ENCODE measurements around the gene CDS2. TPM values are rescaled to one million over a fixed set of nuclear protein-coding genes. Genes with fewer than 3 reads are reported as not detected.

CDS2 gene
- total and polyA plus RNA-seq, 5 donors from 2014 or later = 47.6 to 77.9 (median 55.3) TPM

DNA sequence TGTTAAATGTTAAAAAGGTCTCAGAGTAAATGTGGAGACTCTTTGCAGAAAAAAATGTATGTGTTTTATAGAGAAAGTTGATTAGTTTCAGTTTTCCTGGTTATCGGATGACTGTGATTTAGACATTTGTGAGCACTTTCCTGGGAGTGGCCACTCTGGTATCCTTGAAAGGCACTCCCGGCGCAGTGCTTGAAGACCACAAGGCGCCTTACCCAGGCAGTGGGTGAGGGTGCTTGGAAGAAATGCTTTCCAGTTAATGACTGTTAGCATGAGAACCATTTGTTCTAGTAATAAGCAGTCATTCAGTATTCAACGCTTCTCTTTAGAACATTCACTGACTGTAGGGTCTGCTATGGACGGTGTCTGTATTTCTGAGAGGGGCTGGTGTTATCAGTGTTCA is 7.2 kb downstream of the CDS2 start:
- Histone ChIP-seq H3K27ac (ENCODE audit: insufficient read depth, low read length, poor library complexity, severe bottlenecking) (no peak overlapping the region), H3K27me3 (ENCODE audit: control insufficient read depth, insufficient read depth, low read length) (no peaks in the 10 kb centered on the region), H3K4me1 (ENCODE audit: control insufficient read depth, insufficient read depth, low read length, poor library complexity, severe bottlenecking) (peaks cover 3% of the 10 kb centered on the region), H3K9me3 (ENCODE audit: control insufficient read depth in 2 of 2, low read length in 2 of 2) (no peaks in the 10 kb centered on the region), H3K4me3 (ENCODE audit: low read depth, low read length) (no peak overlapping the region), H3K36me3 (ENCODE audit: control insufficient read depth, insufficient read depth, low read length) (peaks cover 6% of the 10 kb centered on the region)
- no peak for DNase-seq
- Mint-ChIP-seq H3K27me3 (no peaks in the 10 kb centered on the region), H3K9me3 (no peaks in the 10 kb centered on the region), H3K36me3 (peaks cover 18% of the 10 kb centered on the region), H3K4me3 (no peak overlapping the region), H3K4me1 (peaks cover 15 to 49% (median 23%) of the 10 kb centered on the region in 4 donors), H3K27ac (no peak overlapping the region)
- no peak for ATAC-seq (ENCODE audit: low read depth in 2 of 2)

DNA sequence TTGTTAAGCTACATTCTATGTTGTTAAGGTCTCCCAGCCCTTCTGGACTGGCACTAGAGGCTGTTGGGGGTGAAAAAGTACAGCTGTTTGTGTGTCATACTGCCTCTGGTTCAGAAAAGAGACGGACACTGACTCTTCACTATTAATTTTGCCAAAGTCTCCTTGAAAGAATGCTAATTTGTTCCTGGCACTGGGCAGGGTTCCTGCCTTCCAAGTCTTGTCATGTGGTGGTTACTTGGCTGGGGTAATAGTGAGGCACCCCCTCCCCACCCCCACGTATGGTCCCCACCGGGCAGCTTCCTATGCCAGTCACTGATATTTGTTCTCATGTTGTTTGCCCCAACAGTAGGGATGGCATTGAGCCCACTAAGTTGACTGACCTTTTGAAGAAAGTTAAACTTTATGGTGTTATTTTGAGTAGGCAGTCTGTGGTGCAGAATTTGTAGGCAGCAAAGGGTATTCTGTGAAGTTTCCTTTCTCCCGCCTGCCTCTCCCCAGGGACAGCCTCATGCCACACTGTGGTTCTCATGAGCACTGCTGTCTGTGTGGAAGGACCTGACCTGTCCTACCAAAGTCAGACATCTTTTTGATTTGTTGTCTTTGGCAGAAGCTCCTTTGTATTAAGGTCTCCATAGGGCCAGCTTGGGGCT is 8.7 kb downstream of the CDS2 start:
- H3K27ac Mint-ChIP-seq = peak overlapping the region in 2 of 3 donors; percentile 32 to 65
- no peak overlapping the region for H3K4me3 Mint-ChIP-seq
- H3K36me3 Mint-ChIP-seq = peaks cover 18% of the 10 kb centered on the region
- Histone ChIP-seq H3K27me3 (ENCODE audit: control insufficient read depth, insufficient read depth, low read length) (no peaks in the 10 kb centered on the region), H3K36me3 (ENCODE audit: control insufficient read depth, insufficient read depth, low read length) (peaks cover 6% of the 10 kb centered on the region), H3K4me3 (ENCODE audit: low read depth, low read length) (no peak overlapping the region), H3K4me1 (ENCODE audit: control insufficient read depth, insufficient read depth, low read length, poor library complexity, severe bottlenecking) (no peaks in the 10 kb centered on the region), H3K27ac (ENCODE audit: insufficient read depth, low read length, poor library complexity, severe bottlenecking) (no peak overlapping the region), H3K9me3 (ENCODE audit: control insufficient read depth in 2 of 2, low read length in 2 of 2) (no peaks in the 10 kb centered on the region)
- no peak for DNase-seq
- peaks cover 25 to 53% (median 31%) of the 10 kb centered on the region in 4 donors for H3K4me1 Mint-ChIP-seq
- H3K9me3 Mint-ChIP-seq = no peaks in the 10 kb centered on the region
- ATAC-seq (ENCODE audit: low read depth in 2 of 2) = no peak
- no peaks in the 10 kb centered on the region for H3K27me3 Mint-ChIP-seq

DNA sequence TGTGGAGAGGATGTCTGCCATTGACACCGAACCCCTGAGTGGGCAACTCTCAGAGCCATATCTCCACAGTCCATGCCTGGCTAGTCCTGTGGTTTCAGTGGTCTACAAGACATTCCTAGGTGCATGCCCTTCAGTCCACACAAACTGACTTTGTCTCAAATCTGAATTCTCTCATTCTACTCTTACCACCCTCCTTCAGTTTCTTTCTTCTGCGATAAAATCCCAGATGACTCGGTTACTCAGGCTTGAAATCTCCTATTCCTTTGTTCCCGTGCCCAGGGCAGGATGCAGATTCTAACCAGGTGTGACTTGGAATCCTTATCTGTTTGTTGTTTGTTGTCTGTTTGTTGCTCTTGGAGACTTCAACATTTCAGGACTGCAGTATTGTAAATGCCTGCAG is 9.3 kb downstream of the CDS2 start:
- no peak overlapping the region for H3K4me3 Mint-ChIP-seq
- H3K36me3 Mint-ChIP-seq = peaks cover 18% of the 10 kb centered on the region
- peaks cover 27 to 56% (median 36%) of the 10 kb centered on the region in 4 donors for H3K4me1 Mint-ChIP-seq
- no peaks in the 10 kb centered on the region for H3K27me3 Mint-ChIP-seq
- Histone ChIP-seq H3K27ac (ENCODE audit: insufficient read depth, low read length, poor library complexity, severe bottlenecking) (no peak overlapping the region), H3K4me3 (ENCODE audit: low read depth, low read length) (no peak overlapping the region), H3K27me3 (ENCODE audit: control insufficient read depth, insufficient read depth, low read length) (no peaks in the 10 kb centered on the region), H3K36me3 (ENCODE audit: control insufficient read depth, insufficient read depth, low read length) (peaks cover 6% of the 10 kb centered on the region), H3K4me1 (ENCODE audit: control insufficient read depth, insufficient read depth, low read length, poor library complexity, severe bottlenecking) (no peaks in the 10 kb centered on the region), H3K9me3 (ENCODE audit: control insufficient read depth in 2 of 2, low read length in 2 of 2) (no peaks in the 10 kb centered on the region)
- ATAC-seq (ENCODE audit: low read depth in 2 of 2) (no peak), DNase-seq (no peak)
- no peaks in the 10 kb centered on the region for H3K9me3 Mint-ChIP-seq
- H3K27ac Mint-ChIP-seq = peak overlapping the region in 2 of 3 donors; percentile 56 to 83

DNA sequence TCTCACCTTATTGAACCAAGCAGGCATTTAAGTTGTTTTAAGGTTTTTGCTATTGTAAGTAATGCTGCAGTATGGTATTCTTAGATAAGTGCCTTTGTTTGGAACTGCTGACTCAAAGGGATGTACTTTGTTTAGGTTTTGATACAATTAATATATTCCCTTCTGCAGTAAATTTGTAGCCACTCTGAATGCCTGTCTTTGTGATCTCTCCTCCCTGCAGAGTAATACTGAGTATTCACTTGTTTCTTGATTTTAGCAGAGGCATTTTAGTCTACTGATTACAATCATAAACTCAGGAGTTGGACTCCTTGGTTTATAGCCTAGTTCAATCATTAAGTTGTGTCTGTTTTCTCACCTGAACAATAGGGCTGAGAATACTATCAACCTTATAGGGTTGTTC is 13.4 kb downstream of the CDS2 start:
- Histone ChIP-seq H3K36me3 (ENCODE audit: control insufficient read depth, insufficient read depth, low read length) (peaks cover 5% of the 10 kb centered on the region), H3K27me3 (ENCODE audit: control insufficient read depth, insufficient read depth, low read length) (no peaks in the 10 kb centered on the region), H3K4me1 (ENCODE audit: control insufficient read depth, insufficient read depth, low read length, poor library complexity, severe bottlenecking) (peaks cover under 1% of the 10 kb centered on the region), H3K4me3 (ENCODE audit: low read depth, low read length) (no peak overlapping the region), H3K27ac (ENCODE audit: insufficient read depth, low read length, poor library complexity, severe bottlenecking) (no peak overlapping the region), H3K9me3 (ENCODE audit: control insufficient read depth in 2 of 2, low read length in 2 of 2) (no peaks in the 10 kb centered on the region)
- no peaks in the 10 kb centered on the region for H3K27me3 Mint-ChIP-seq
- DNase-seq = no peak
- H3K4me3 Mint-ChIP-seq = no peak overlapping the region
- no peaks in the 10 kb centered on the region for H3K9me3 Mint-ChIP-seq
- ATAC-seq (ENCODE audit: low read depth in 2 of 2) = no peak
- H3K36me3 Mint-ChIP-seq = peaks cover 15% of the 10 kb centered on the region
- H3K4me1 Mint-ChIP-seq = peaks cover 30 to 69% (median 50%) of the 10 kb centered on the region in 4 donors
- H3K27ac Mint-ChIP-seq = no peak overlapping the region

DNA sequence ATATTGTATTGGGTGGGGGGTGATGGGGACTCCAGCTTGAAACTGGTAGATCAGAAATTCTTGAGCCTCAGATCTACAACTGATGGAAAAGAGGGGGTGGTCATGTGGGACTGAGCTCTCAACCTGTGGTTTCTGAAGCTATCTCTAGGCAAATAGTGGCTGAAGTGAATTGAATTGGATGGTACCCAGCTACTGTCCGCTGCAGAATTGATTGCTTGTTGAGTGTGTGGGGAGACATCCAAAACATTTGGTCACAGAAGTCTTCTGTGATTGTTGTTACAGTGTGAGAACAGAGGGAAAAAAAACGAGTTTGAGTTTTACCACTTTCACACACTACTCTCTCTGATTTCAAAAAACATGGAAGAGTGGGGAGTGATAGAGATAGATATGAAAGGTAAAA is 14.8 kb downstream of the CDS2 start:
- peaks cover 3% of the 10 kb centered on the region for H3K4me1 ChIP-seq (ENCODE audit: control insufficient read depth, insufficient read depth, low read length, poor library complexity, severe bottlenecking)
- H3K4me3 ChIP-seq (ENCODE audit: low read depth, low read length) = no peak overlapping the region
- Mint-ChIP-seq H3K4me1 (peaks cover 29 to 67% (median 47%) of the 10 kb centered on the region in 4 donors), H3K27me3 (no peaks in the 10 kb centered on the region), H3K36me3 (peaks cover 13% of the 10 kb centered on the region), H3K27ac (peak overlapping the region in 2 of 3 donors; percentile 5 to 21), H3K9me3 (no peaks in the 10 kb centered on the region), H3K4me3 (peak overlapping the region in 1 of 4 donors; percentile 32)
- no peak for DNase-seq
- no peaks in the 10 kb centered on the region for H3K36me3 ChIP-seq (ENCODE audit: control insufficient read depth, insufficient read depth, low read length)
- H3K27me3 ChIP-seq (ENCODE audit: control insufficient read depth, insufficient read depth, low read length) = no peaks in the 10 kb centered on the region
- ATAC-seq (ENCODE audit: low read depth in 2 of 2) = no peak
- H3K27ac ChIP-seq (ENCODE audit: insufficient read depth, low read length, poor library complexity, severe bottlenecking) = no peak overlapping the region
- H3K9me3 ChIP-seq (ENCODE audit: control insufficient read depth in 2 of 2, low read length in 2 of 2) = no peaks in the 10 kb centered on the region

DNA sequence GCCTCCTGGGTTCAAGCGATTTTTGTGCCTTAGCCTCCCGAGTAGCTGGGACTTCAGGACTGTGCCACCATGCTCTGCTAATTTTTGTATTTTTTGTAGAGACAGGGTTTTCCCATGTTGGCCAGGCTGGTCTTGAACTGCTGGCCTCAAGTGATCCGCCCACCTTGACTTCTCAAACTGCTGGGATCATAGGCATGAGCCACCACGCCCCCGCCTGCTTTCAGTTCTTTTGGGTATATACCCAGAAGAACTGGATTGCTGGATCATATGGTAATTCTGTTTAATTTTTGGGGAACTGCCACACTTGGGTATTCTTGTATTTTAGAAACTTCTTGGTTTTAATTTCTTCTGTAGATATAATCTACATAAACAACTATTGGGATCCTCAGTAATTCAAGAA is 17.0 kb downstream of the CDS2 start:
- H3K27ac Mint-ChIP-seq = peak overlapping the region in 2 of 3 donors; percentile 29 to 80
- Histone ChIP-seq H3K4me3 (ENCODE audit: low read depth, low read length) (no peak overlapping the region), H3K27ac (ENCODE audit: insufficient read depth, low read length, poor library complexity, severe bottlenecking) (no peak overlapping the region), H3K4me1 (ENCODE audit: control insufficient read depth, insufficient read depth, low read length, poor library complexity, severe bottlenecking) (peaks cover 3% of the 10 kb centered on the region), H3K36me3 (ENCODE audit: control insufficient read depth, insufficient read depth, low read length) (no peaks in the 10 kb centered on the region), H3K27me3 (ENCODE audit: control insufficient read depth, insufficient read depth, low read length) (no peaks in the 10 kb centered on the region), H3K9me3 (ENCODE audit: control insufficient read depth in 2 of 2, low read length in 2 of 2) (no peaks in the 10 kb centered on the region)
- ATAC-seq (ENCODE audit: low read depth in 2 of 2) = no peak
- H3K36me3 Mint-ChIP-seq = peaks cover 8% of the 10 kb centered on the region
- H3K9me3 Mint-ChIP-seq = no peaks in the 10 kb centered on the region
- H3K4me1 Mint-ChIP-seq = peaks cover 43 to 78% (median 62%) of the 10 kb centered on the region in 4 donors
- DNase-seq = no peak
- peak overlapping the region in 1 of 4 donors; percentile 35 for H3K4me3 Mint-ChIP-seq
- no peaks in the 10 kb centered on the region for H3K27me3 Mint-ChIP-seq

DNA sequence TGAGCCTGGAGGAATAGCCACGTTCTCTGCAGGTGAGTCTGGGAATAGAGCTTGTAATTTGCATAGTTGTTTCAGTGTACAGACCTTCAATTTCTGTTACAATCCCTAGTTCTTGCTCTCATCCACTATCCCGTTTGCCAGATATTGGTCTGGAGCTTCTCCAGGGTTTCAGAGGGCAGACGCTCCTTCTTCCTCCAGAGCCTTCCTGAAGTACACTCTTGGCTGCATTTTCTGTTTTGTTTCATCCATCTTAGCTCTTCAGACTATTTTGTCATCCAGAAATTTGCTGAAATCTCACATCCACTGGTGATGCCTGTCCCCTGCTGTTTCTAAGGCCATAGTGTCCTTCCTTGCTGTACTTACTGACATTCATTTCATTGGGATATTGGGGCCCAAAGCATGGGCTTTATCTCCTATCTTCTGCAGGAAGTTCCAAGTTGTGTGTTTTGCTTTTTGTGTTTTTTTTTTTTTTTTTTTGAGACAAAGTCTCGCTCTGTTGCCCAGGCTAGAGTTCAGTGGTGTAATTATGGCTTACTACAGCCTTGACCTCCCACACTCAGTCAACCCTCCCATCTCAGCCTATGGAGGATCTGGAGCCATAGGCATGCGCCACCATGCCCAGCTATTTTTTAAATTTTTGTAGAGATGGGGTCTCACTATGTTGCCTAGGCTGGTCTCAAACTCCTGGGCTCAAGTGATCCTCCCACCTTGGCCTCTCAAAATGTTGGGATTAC is 18.7 kb downstream of the CDS2 start:
- peaks cover 35 to 79% (median 56%) of the 10 kb centered on the region in 4 donors for H3K4me1 Mint-ChIP-seq
- H3K27ac Mint-ChIP-seq = peak overlapping the region; percentile 43 to 52 (median 44)
- no peak overlapping the region for H3K27ac ChIP-seq (ENCODE audit: insufficient read depth, low read length, poor library complexity, severe bottlenecking)

More for the DNA sequence above, 18.7 kb downstream of the CDS2 start:
- Mint-ChIP-seq H3K4me3 (peak overlapping the region in 1 of 4 donors; percentile 17), H3K9me3 (no peaks in the 10 kb centered on the region), H3K36me3 (peaks cover 8% of the 10 kb centered on the region), H3K27me3 (no peaks in the 10 kb centered on the region)
- Histone ChIP-seq H3K4me1 (ENCODE audit: control insufficient read depth, insufficient read depth, low read length, poor library complexity, severe bottlenecking) (peaks cover 3% of the 10 kb centered on the region), H3K27me3 (ENCODE audit: control insufficient read depth, insufficient read depth, low read length) (no peaks in the 10 kb centered on the region), H3K4me3 (ENCODE audit: low read depth, low read length) (no peak overlapping the region), H3K9me3 (ENCODE audit: control insufficient read depth in 2 of 2, low read length in 2 of 2) (no peaks in the 10 kb centered on the region), H3K36me3 (ENCODE audit: control insufficient read depth, insufficient read depth, low read length) (no peaks in the 10 kb centered on the region)
- ATAC-seq (ENCODE audit: low read depth in 2 of 2) = no peak
- DNase-seq = no peak
